Measurements from ENCODE around the gene PRKCE.

DNA sequence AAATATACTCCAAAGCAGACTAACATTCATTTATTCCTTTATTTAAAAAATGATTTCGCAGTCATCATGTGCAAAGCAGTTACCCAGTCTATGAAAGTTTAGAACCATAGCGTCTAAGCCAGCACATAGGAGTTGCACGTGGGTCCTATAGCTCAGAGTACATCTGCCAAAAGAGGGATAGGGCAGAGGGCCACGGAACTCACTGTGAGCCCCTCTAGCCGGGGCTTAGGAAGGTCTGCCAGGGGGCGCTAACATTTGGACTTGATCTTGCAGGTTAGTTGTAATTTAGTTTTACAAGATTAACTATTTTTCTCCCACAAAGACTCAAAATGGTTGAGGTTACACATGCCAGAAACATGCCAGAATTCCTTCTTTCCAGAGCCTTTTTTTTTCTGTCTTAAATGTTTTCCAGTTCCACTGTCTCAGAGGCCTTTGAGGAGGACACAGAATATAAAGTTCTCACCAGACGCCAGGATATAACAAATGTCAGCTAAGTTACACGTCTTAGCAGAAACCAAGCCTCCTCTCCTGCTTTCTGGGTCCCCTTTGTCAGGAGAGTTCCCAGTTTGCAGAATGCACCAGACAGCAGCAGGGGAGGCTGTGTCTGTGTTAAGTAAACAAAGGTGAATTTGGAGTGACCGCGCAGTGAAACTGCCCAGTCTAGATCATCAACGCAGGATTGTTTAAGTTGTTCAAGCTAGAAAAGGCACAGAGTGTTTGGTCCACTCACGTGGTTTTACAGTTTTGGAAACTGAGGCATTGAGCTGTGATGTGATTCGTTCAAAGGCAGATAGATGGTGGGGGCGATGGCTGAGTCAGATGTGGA, 292.0 kb downstream of the PRKCE start:
- TF ChIP-seq, protein P1, sequence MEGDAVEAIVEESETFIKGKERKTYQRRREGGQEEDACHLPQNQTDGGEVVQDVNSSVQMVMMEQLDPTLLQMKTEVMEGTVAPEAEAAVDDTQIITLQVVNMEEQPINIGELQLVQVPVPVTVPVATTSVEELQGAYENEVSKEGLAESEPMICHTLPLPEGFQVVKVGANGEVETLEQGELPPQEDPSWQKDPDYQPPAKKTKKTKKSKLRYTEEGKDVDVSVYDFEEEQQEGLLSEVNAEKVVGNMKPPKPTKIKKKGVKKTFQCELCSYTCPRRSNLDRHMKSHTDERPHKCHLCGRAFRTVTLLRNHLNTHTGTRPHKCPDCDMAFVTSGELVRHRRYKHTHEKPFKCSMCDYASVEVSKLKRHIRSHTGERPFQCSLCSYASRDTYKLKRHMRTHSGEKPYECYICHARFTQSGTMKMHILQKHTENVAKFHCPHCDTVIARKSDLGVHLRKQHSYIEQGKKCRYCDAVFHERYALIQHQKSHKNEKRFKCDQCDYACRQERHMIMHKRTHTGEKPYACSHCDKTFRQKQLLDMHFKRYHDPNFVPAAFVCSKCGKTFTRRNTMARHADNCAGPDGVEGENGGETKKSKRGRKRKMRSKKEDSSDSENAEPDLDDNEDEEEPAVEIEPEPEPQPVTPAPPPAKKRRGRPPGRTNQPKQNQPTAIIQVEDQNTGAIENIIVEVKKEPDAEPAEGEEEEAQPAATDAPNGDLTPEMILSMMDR (conservative IDR thresholded peaks at IDR 0.05), result no peak
- TF ChIP-seq EZH2 (IDR thresholded peaks at IDR 0.05; ENCODE audit: low read depth), result no peak
